Measurements from ENCODE around the gene RCSD1.

- no peak for TF ChIP-seq ZNF565 (CRISPR knock-in tag; conservative IDR thresholded peaks at IDR 0.05; ENCODE audit: low read depth)
- no peak for TF ChIP-seq PATZ1 (CRISPR knock-in tag; IDR thresholded peaks at IDR 0.05; ENCODE audit: borderline replicate concordance)
- TF ChIP-seq RARB (CRISPR knock-in tag; IDR thresholded peaks at IDR 0.05): no peak
- TF ChIP-seq CREB5 (CRISPR knock-in tag; IDR thresholded peaks at IDR 0.05; ENCODE audit: low read depth): no peak
- TF ChIP-seq ISL1 (CRISPR knock-in tag; IDR thresholded peaks at IDR 0.05): no peak
- TF ChIP-seq ZFP3 (CRISPR knock-in tag; IDR thresholded peaks at IDR 0.05): no peak
- no peak for TF ChIP-seq ESRRG (CRISPR knock-in tag; IDR thresholded peaks at IDR 0.05)
- no peak for TF ChIP-seq GLIS3 (CRISPR knock-in tag; IDR thresholded peaks at IDR 0.05)
- no peak for TF ChIP-seq ZFP30 (CRISPR knock-in tag; IDR thresholded peaks at IDR 0.05)
- TF ChIP-seq ZNF8 (CRISPR knock-in tag; IDR thresholded peaks at IDR 0.05): no peak
- TF ChIP-seq TCF4 (CRISPR knock-in tag; IDR thresholded peaks at IDR 0.05; ENCODE audit: borderline replicate concordance): no peak
- TF ChIP-seq ZC3H10 (CRISPR knock-in tag; IDR thresholded peaks at IDR 0.05): no peak
These were observed 92.3 kb downstream of the RCSD1 start for GRCh38 chr1:167722152-167722869.

Data from SK-N-SH treated with all-trans-retinoic acid at 6 μM for 48 hours (cell line).